Fibroblast of peridontal ligament (primary cell): Measurements from ENCODE around the gene PEX14.
"Not testable (repeated sequence)": the region's sequence is repeated elsewhere in the genome, so short reads cannot be mapped to it uniquely, and the experiment has no call there.

Experiments used
- DNase-seq: peaks from one replicate; pipeline ENCODE4 v3.0.0-alpha.2; 2010; ENCODE audit errors: extremely low read depth

Gene PEX14

GRCh38 chr1:10494754-10495474 lies 20.2 kb downstream of the PEX14 start:
- peak; percentile 78 for DNase-seq

GRCh38 chr1:10495475-10495817 lies 20.7 kb downstream of the PEX14 start:
- no peak for DNase-seq

GRCh38 chr1:10495952-10496351 lies 21.2 kb downstream of the PEX14 start:
- DNase-seq, result no peak

- DNase-seq, result no peak
Measured at GRCh38 chr1:10497109-10497508, 22.4 kb downstream of the PEX14 start.

GRCh38 chr1:10498231-10498630 lies 23.5 kb downstream of the PEX14 start:
- DNase-seq, result no peak

- DNase-seq, result no peak
Measured at GRCh38 chr1:10502206-10502605, 27.5 kb downstream of the PEX14 start.

GRCh38 chr1:10504249-10504648 lies 29.5 kb downstream of the PEX14 start:
- DNase-seq, result no peak

- DNase-seq, result not testable (repeated sequence)
Measured at GRCh38 chr1:10506046-10506676, 31.4 kb downstream of the PEX14 start.

GRCh38 chr1:10506677-10507047 lies 31.9 kb downstream of the PEX14 start:
- no peak for DNase-seq

- DNase-seq, result peak; percentile 88
Measured at GRCh38 chr1:10507111-10507879, 32.5 kb downstream of the PEX14 start.

GRCh38 chr1:10508511-10508951 lies 33.8 kb downstream of the PEX14 start:
- DNase-seq, result peak; percentile 53

- DNase-seq, result no peak
Measured at GRCh38 chr1:10509809-10510509, 35.2 kb downstream of the PEX14 start.

GRCh38 chr1:10510520-10511493 lies 36.1 kb downstream of the PEX14 start:
- peak; percentile 89 for DNase-seq

GRCh38 chr1:10511494-10511885 lies 36.7 kb downstream of the PEX14 start:
- no peak for DNase-seq

- no peak for DNase-seq
Measured at GRCh38 chr1:10513199-10513598, 38.4 kb downstream of the PEX14 start.

- peak; percentile 61 for DNase-seq
Measured at GRCh38 chr1:10514490-10515235, 39.9 kb downstream of the PEX14 start.

GRCh38 chr1:10515301-10515975 lies 40.7 kb downstream of the PEX14 start:
- DNase-seq, result peak; percentile 7

- peak; percentile 35 for DNase-seq
Measured at GRCh38 chr1:10515976-10516750, 41.4 kb downstream of the PEX14 start.
